Measurements from ENCODE around the gene ARHGEF18. TPM values are rescaled to one million over a fixed set of nuclear protein-coding genes. Genes with fewer than 3 reads are reported as not detected.
"Not testable (repeated sequence)": the region's sequence is repeated elsewhere in the genome, so short reads cannot be mapped to it uniquely, and the experiment has no call there.

Gene ARHGEF18
- total and polyA plus RNA-seq, 2 experiments from 2014 or later, result 12.8 to 47.6 TPM

GRCh38 chr19:7368456-7368855 lies 19.7 kb downstream of the ARHGEF18 start (continued):
- no peak for TF ChIP-seq CTCF (conservative IDR thresholded peaks at IDR 0.05; ENCODE audit: low read depth in 2 of 2)
- TF ChIP-seq REST (IDR thresholded peaks at IDR 0.05; ENCODE audit: unreplicated experiment), result no peak
- no peak for TF ChIP-seq ETS1 (IDR thresholded peaks at IDR 0.05)

GRCh38 chr19:7368866-7369265 lies 20.1 kb downstream of the ARHGEF18 start:
- not testable (repeated sequence) for H3K36me3 ChIP-seq (ENCODE audit: insufficient read depth); H3K4me1 Mint-ChIP-seq; H3F3A ChIP-seq (replicated peaks; ENCODE audit: low read depth); H3K79me2 ChIP-seq (replicated peaks; ENCODE audit: insufficient read depth); H3K4me1 ChIP-seq (ENCODE audit: insufficient read depth); H3K27ac ChIP-seq (ENCODE audit: low read depth); H3K4me2 ChIP-seq; H3K36me3 Mint-ChIP-seq (ENCODE audit: low read depth); H3K27me3 Mint-ChIP-seq (ENCODE audit: insufficient read depth, low read depth, poor library complexity); H3K9me3 Mint-ChIP-seq; H3K9me2 ChIP-seq (ENCODE audit: insufficient read depth); H3K27me3 ChIP-seq (ENCODE audit: insufficient read depth); H3K4me3 Mint-ChIP-seq; DNase-seq (ENCODE audit: low spot score); H4K20me1 ChIP-seq (replicated peaks; ENCODE audit: insufficient read depth); H3K4me3 ChIP-seq
- peak; percentile 40; the same call in 2 of the 3 replicates for ATAC-seq
- H2AFZ ChIP-seq, result 0 out of 2 replicates have a peak overlapping the region, but pooled peaks have one; percentile 32
- H3K27ac Mint-ChIP-seq, result peak overlapping the region; percentile 16; the same call in 1 of the 2 replicates

GRCh38 chr19:7370546-7370945 lies 21.8 kb downstream of the ARHGEF18 start:
- no peak overlapping the region for H3K4me2 ChIP-seq
- peaks cover 5% of the 10 kb centered on the region; the same call in 1 of the 3 replicates for H3K4me1 Mint-ChIP-seq
- H3K79me2 ChIP-seq (replicated peaks; ENCODE audit: insufficient read depth), result no peaks in the 10 kb centered on the region
- peaks cover 3% of the 10 kb centered on the region for H3K27me3 Mint-ChIP-seq (ENCODE audit: insufficient read depth, low read depth, poor library complexity)
- no peaks in the 10 kb centered on the region for H3K4me1 ChIP-seq (ENCODE audit: insufficient read depth)
- H2AFZ ChIP-seq, result no peak overlapping the region
- no peaks in the 10 kb centered on the region for H3F3A ChIP-seq (replicated peaks; ENCODE audit: low read depth)
- no peaks in the 10 kb centered on the region; the same call in 2 of the 3 replicates for H3K9me3 Mint-ChIP-seq
- H3K9me2 ChIP-seq (ENCODE audit: insufficient read depth), result no peaks in the 10 kb centered on the region
- no peak overlapping the region for H3K27ac Mint-ChIP-seq
- ATAC-seq (no peak), DNase-seq (ENCODE audit: low spot score) (no peak)
- H3K36me3 ChIP-seq (ENCODE audit: insufficient read depth), result no peaks in the 10 kb centered on the region
- no peak overlapping the region for H3K27ac ChIP-seq (ENCODE audit: low read depth)
- H3K36me3 Mint-ChIP-seq (ENCODE audit: low read depth), result no peaks in the 10 kb centered on the region; the same call in 2 of the 3 replicates
- H3K27me3 ChIP-seq (ENCODE audit: insufficient read depth), result no peaks in the 10 kb centered on the region
- H3K4me3 Mint-ChIP-seq, result no peak overlapping the region
- no peaks in the 10 kb centered on the region for H4K20me1 ChIP-seq (replicated peaks; ENCODE audit: insufficient read depth)
- H3K4me3 ChIP-seq, result no peak overlapping the region
- no peak for TF ChIP-seq ZNF331 (CRISPR knock-in tag; IDR thresholded peaks at IDR 0.05; ENCODE audit: low read depth)
- no peak for TF ChIP-seq ZNF462 (CRISPR knock-in tag; IDR thresholded peaks at IDR 0.05)
- no peak for TF ChIP-seq EZH2phosphoT487 (IDR thresholded peaks at IDR 0.05; ENCODE audit: unreplicated experiment)
- no peak for TF ChIP-seq NANOG (IDR thresholded peaks at IDR 0.05; ENCODE audit: borderline replicate concordance)
